ENCODE measurements around the gene MUC5AC. TPM values are rescaled to one million over a fixed set of nuclear protein-coding genes. Genes with fewer than 3 reads are reported as not detected.

MUC5AC gene
- total RNA-seq, 2 donors from 2014 or later, result not detected

DNA sequence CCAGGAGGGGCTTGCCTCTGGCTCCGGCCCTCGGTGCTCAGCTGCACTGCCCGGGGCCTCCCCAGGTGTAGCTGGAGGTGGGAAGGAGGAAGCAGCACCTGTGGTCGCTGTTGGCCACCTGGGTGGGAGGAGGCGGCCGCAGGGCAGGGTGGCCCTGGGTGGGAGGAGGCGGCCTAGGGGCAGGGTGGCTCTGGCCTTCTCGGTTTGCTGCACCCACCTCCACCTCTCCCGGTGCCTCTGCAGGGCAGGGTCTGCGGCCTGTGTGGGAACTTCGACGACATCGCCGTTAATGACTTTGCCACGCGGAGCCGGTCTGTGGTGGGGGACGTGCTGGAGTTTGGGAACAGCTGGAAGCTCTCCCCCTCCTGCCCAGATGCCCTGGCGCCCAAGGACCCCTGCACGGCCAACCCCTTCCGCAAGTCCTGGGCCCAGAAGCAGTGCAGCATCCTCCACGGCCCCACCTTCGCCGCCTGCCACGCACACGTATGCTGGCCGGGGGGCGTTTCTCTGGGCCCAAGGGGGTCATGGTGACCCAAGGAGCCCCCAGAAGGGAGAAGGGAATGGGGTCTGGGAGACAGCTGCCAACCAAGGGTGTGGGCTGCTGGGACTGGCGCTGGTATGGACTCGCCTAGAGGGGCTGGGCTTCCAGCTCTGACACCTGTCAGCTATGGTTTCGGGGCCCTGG lies 20.6 kb downstream of the MUC5AC start:
- Histone ChIP-seq H3K4me3 (no peak overlapping the region), H3K9me3 (no peaks in the 10 kb centered on the region), H3K4me1 (no peaks in the 10 kb centered on the region), H3K36me3 (no peaks in the 10 kb centered on the region), H3K27me3 (no peaks in the 10 kb centered on the region), H3K27ac (no peak overlapping the region)
- DNase-seq (ENCODE audit: low spot score), result no peak
- TF ChIP-seq, protein P1, sequence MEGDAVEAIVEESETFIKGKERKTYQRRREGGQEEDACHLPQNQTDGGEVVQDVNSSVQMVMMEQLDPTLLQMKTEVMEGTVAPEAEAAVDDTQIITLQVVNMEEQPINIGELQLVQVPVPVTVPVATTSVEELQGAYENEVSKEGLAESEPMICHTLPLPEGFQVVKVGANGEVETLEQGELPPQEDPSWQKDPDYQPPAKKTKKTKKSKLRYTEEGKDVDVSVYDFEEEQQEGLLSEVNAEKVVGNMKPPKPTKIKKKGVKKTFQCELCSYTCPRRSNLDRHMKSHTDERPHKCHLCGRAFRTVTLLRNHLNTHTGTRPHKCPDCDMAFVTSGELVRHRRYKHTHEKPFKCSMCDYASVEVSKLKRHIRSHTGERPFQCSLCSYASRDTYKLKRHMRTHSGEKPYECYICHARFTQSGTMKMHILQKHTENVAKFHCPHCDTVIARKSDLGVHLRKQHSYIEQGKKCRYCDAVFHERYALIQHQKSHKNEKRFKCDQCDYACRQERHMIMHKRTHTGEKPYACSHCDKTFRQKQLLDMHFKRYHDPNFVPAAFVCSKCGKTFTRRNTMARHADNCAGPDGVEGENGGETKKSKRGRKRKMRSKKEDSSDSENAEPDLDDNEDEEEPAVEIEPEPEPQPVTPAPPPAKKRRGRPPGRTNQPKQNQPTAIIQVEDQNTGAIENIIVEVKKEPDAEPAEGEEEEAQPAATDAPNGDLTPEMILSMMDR (IDR thresholded peaks at IDR 0.05), result no peak

DNA sequence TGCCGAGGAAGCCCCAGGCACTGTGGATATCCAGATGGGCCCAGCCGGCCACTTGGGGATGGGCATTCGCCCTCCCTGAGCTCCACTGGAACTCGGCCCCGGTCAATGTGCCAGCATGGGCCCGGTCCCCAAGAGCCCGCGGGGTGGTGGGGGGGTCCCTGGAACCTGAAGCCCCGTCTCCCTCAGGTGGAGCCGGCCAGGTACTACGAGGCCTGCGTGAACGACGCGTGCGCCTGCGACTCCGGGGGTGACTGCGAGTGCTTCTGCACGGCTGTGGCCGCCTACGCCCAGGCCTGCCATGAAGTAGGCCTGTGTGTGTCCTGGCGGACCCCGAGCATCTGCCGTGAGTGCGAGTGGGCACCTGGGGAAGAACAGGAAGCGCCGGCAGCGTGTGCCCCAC lies 21.2 kb downstream of the MUC5AC start:
- Histone ChIP-seq H3K27me3 (no peaks in the 10 kb centered on the region), H3K4me1 (no peaks in the 10 kb centered on the region), H3K36me3 (no peaks in the 10 kb centered on the region), H3K27ac (no peak overlapping the region), H3K9me3 (no peaks in the 10 kb centered on the region), H3K4me3 (no peak overlapping the region)
- TF ChIP-seq, protein P1 (IDR thresholded peaks at IDR 0.05), result no peak
- DNase-seq (ENCODE audit: low spot score), result no peak

DNA sequence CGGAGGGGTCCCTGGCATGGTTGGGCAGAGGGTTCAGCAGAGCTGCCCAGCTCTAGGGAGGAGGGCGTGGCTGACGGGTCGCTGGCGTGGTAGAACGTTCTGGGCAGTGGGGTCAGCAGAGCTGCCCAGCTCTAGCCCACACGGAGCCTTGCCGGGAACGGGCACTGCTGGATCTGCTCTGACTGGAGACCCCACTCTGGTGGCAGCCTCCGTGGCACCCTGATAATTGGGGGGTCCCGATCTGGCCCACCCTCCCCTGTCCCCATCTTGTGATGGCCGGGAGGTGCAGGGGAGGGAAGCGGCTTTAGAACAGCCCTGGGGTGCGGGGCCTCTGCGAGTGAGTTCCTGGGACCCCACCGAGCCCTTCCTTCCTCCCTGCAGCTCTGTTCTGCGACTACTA lies 21.9 kb downstream of the MUC5AC start:
- H3K36me3 ChIP-seq, result no peaks in the 10 kb centered on the region
- TF ChIP-seq, protein P1 (IDR thresholded peaks at IDR 0.05), result no peak
- no peaks in the 10 kb centered on the region for H3K4me1 ChIP-seq
- no peak overlapping the region for H3K4me3 ChIP-seq
- H3K9me3 ChIP-seq, result no peaks in the 10 kb centered on the region
- H3K27me3 ChIP-seq, result no peaks in the 10 kb centered on the region
- no peak overlapping the region for H3K27ac ChIP-seq
- DNase-seq (ENCODE audit: low spot score), result no peak

DNA sequence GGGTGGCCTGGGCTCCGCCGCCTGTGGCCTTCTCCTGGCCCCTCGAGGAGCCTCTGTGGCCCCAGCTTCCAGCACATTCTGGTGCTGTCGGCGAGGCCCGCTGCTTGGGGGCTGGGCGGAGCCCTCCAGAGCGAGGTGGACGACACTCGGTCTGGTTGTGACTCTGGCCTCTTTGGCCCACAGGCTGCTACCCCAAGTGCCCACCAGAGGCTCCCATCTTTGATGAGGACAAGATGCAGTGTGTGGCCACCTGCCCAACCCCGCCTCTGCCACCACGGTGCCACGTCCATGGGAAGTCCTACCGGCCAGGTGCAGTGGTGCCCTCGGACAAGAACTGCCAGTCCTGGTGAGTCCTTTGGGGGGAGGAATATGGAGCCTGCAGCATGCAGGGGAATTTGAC lies 22.4 kb downstream of the MUC5AC start:
- Histone ChIP-seq H3K9me3 (no peaks in the 10 kb centered on the region), H3K4me1 (no peaks in the 10 kb centered on the region), H3K27ac (no peak overlapping the region), H3K36me3 (no peaks in the 10 kb centered on the region), H3K27me3 (no peaks in the 10 kb centered on the region), H3K4me3 (no peak overlapping the region)
- no peak for DNase-seq (ENCODE audit: low spot score)
- TF ChIP-seq, protein P1 (IDR thresholded peaks at IDR 0.05), result no peak

DNA sequence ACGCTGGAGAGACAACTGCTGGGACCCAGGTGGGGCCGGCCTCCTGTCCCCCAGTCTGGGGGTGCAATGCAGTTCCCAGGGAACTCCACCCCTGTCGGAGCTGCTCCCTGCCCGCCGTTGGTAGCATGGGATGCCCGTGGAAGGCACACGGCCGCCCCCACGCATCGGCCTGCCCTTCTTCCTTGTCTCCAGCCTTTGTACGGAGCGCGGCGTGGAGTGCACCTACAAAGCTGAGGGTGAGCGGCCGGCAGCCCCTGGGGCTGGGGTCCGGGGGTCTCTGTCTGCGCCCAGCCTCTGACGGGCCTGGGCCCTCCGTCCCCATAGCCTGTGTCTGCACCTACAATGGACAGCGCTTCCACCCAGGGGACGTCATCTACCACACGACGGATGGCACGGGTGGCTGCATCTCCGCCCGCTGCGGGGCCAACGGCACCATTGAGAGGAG lies 23.2 kb downstream of the MUC5AC start:
- Histone ChIP-seq H3K27me3 (no peaks in the 10 kb centered on the region), H3K9me3 (no peaks in the 10 kb centered on the region), H3K4me1 (no peaks in the 10 kb centered on the region), H3K27ac (no peak overlapping the region), H3K36me3 (no peaks in the 10 kb centered on the region), H3K4me3 (no peak overlapping the region)
- no peak for DNase-seq (ENCODE audit: low spot score)
- TF ChIP-seq, protein P1 (IDR thresholded peaks at IDR 0.05), result no peak

DNA sequence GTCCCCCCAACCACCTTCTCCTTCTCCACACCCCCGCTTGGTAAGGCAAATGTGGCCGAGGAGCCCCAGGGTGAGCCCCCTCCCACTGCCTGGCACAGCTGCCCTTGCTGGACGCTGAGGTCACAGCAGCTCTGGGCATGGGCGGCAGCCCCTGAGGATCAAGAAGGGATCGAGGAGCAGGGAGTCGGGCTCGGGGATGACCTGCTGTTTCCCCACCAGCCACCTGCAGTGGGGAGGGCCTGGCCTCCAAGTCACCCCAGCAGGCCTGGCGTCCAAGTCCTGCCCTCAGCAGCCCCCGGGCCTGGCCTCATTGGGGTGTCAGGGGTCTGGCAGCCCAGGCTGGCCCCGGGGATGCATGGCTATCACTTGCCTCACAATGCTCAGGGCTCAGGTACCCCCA lies 23.7 kb downstream of the MUC5AC start:
- DNase-seq (ENCODE audit: low spot score), result no peak
- Histone ChIP-seq H3K4me1 (no peaks in the 10 kb centered on the region), H3K27me3 (no peaks in the 10 kb centered on the region)

More for the DNA sequence above, 23.7 kb downstream of the MUC5AC start:
- Histone ChIP-seq H3K4me3 (no peak overlapping the region), H3K9me3 (no peaks in the 10 kb centered on the region), H3K27ac (no peak overlapping the region), H3K36me3 (no peaks in the 10 kb centered on the region)
- TF ChIP-seq, protein P1 (IDR thresholded peaks at IDR 0.05), result no peak

Data from right atrium auricular region (tissue), 2 donors.